Cardiac fibroblast (primary cell): ENCODE data around the gene TBC1D14.
A peak's percentile ranks its signal among the peaks of the same experiment; 100 is the strongest.

Experiments used
- DNase-seq, 2 donors: peaks; one replicate each; pipeline versions ENCODE4 v3.0.0 to v3.0.0-alpha.2; 2010; ENCODE audit warnings: low read depth in 2 of 2
- H3K4me3 ChIP-seq, 2 donors: replicated peaks in 1 of 2; 1 replicate in 1 of 2; 2 replicates in 1 of 2; pipeline ENCODE4 v1.5.1; 2011; ENCODE audit warnings: low read depth in 2 of 2, low read length in 2 of 2, mild to moderate bottlenecking in 2 of 2, moderate library complexity in 1 of 2
- CTCF ChIP-seq: IDR thresholded peaks from one replicate; pipeline ENCODE4 v1.5.1; 2011; ENCODE audit warnings: low read depth, mild to moderate bottlenecking, low read length, inconsistent platforms

TBC1D14 gene

GRCh38 chr4:7066006-7066405, 156.4 kb downstream of the TBC1D14 start:
- no peak for TF ChIP-seq CTCF
- H3K4me3 ChIP-seq = no peak overlapping the region

GRCh38 chr4:7066493-7066892, 156.9 kb downstream of the TBC1D14 start:
- peak overlapping the region in 1 of 2 donors; percentile 88 for H3K4me3 ChIP-seq
- TF ChIP-seq CTCF = no peak
- DNase-seq = no peak

More at GRCh38 chr4:7066006-7066405, 156.4 kb downstream of the TBC1D14 start:
- no peak for DNase-seq

GRCh38 chr4:7067126-7067451, 157.5 kb downstream of the TBC1D14 start:
- H3K4me3 ChIP-seq = peak overlapping the region; percentile 70 to 88
- DNase-seq = no peak
- TF ChIP-seq CTCF = no peak

GRCh38 chr4:7067452-7068278, 158.0 kb downstream of the TBC1D14 start, which contains the start of gene GRPEL1:
GRPEL1 (minus strand) TSS chr4:7068064; CDS start chr4:7068032, 32 bp downstream.
- DNase-seq = peak; percentile 99 to 100
- TF ChIP-seq CTCF = no peak
- H3K4me3 ChIP-seq = peak within 1 kb of the TSS; percentile 70 to 88

GRCh38 chr4:7068279-7068842, 158.7 kb downstream of the TBC1D14 start:
- H3K4me3 ChIP-seq = peak overlapping the region; percentile 67 to 88
- no peak for TF ChIP-seq CTCF
- no peak for DNase-seq

GRCh38 chr4:7068883-7069282, 159.3 kb downstream of the TBC1D14 start:
- peak in 1 of 2 donors; percentile 19 for DNase-seq
- no peak for TF ChIP-seq CTCF

More at GRCh38 chr4:7068883-7069282, 159.3 kb downstream of the TBC1D14 start:
- H3K4me3 ChIP-seq = peak overlapping the region; percentile 67 to 88
